Hepatocyte (in vitro differentiated cells): ENCODE measurements around the gene CDK14. TPM values are rescaled to one million over a fixed set of nuclear protein-coding genes. Genes with fewer than 3 reads are reported as not detected.

Experiments
- DNase-seq: peaks from one replicate; pipeline ENCODE4 v3.0.0-alpha.2; 2016; ENCODE audit warnings: low spot score
- H2AFZ ChIP-seq: fragments of 200-600 bp; sonication (generic); 2 replicates; pipeline ENCODE4 v1.6.0; 2016; ENCODE audit warnings: antibody characterized with exemption, mild to moderate bottlenecking
- H3K27ac ChIP-seq: fragments of 200-600 bp; sonication (generic); 2 replicates; pipeline ENCODE4 v1.5.1; 2016; ENCODE audit warnings: mild to moderate bottlenecking
- H3K27me3 ChIP-seq: fragments of 200-600 bp; sonication (generic); 2 replicates; pipeline ENCODE4 v1.6.1; 2016
- H3K36me3 ChIP-seq: fragments of 200-600 bp; sonication (generic); replicated peaks from 2 replicates; pipeline ENCODE4 v1.5.1; 2016; ENCODE audit warnings: low read depth; ENCODE audit not compliant: insufficient read depth
- H3K4me1 ChIP-seq: fragments of 200-600 bp; sonication (generic); 2 replicates; pipeline ENCODE4 v1.5.1; 2016; ENCODE audit warnings: mild to moderate bottlenecking, moderate library complexity; ENCODE audit not compliant: insufficient read depth
- H3K4me2 ChIP-seq: fragments of 200-600 bp; sonication (generic); 2 replicates; pipeline ENCODE4 v1.6.0; 2016
- H3K4me3 ChIP-seq: fragments of 200-600 bp; sonication (generic); 2 replicates; pipeline ENCODE4 v1.5.1; 2016; ENCODE audit warnings: mild to moderate bottlenecking
- H3K79me2 ChIP-seq: fragments of 200-600 bp; sonication (generic); 2 replicates; pipeline ENCODE4 v1.6.0; 2017; ENCODE audit warnings: mild to moderate bottlenecking
- H3K9me2 ChIP-seq: fragments of 200-600 bp; sonication (generic); replicated peaks from 2 replicates; pipeline ENCODE4 v1.6.0; 2017; ENCODE audit warnings: mild to moderate bottlenecking; ENCODE audit not compliant: insufficient read depth
- H3K9me3 ChIP-seq: fragments of 200-600 bp; sonication (generic); 2 replicates; pipeline ENCODE4 v1.5.1; 2016; ENCODE audit warnings: low read depth, mild to moderate bottlenecking
- H4K20me1 ChIP-seq: fragments of 200-600 bp; sonication (generic); 2 replicates; pipeline ENCODE4 v1.6.0; 2016; ENCODE audit warnings: mild to moderate bottlenecking; ENCODE audit not compliant: insufficient read depth, poor library complexity, severe bottlenecking
- CTCF ChIP-seq: fragments of 200-600 bp; sonication (generic); IDR thresholded peaks from 2 replicates; pipeline ENCODE4 v1.5.1; 2016; ENCODE audit warnings: antibody characterized with exemption, mild to moderate bottlenecking; ENCODE audit not compliant: poor library complexity
- EZH2 ChIP-seq: fragments of 200-600 bp; sonication (generic); IDR thresholded peaks from 2 replicates; pipeline ENCODE4 v1.6.1; 2016; ENCODE audit warnings: antibody characterized with exemption, mild to moderate bottlenecking, borderline replicate concordance
- EZH2phosphoT487 ChIP-seq: fragments of 200-600 bp; sonication (generic); IDR thresholded peaks from one replicate; pipeline ENCODE4 v1.6.1; 2018; ENCODE audit warnings: antibody characterized with exemption, mild to moderate bottlenecking, low read depth, moderate library complexity; ENCODE audit not compliant: unreplicated experiment, severe bottlenecking
- WGBS: methylation state at CpG from one replicate; pipeline ENCODE4 v1.1.6; 2016; ENCODE audit warnings: low lambda C conversion rate; ENCODE audit errors: missing lambda C conversion rate; 5-methylcytosine and 5-hydroxymethylcytosine counted together
- polyA plus RNA-seq: library from polyadenylated mRNA; unstranded; fragments of >200 nt; fragmentation: Nextera tagmentation; extraction: Ambion mirVana; gene quantifications from 2 replicates; pipeline ENCODE4 v1.2.1, GENCODE V29; 2016
- total RNA-seq: library from RNA; depleted of rRNA; stranded (reverse); fragments of >200 nt; gene quantifications from 2 replicates; pipeline ENCODE4 v1.2.3, GENCODE V29; 2014

CDK14 gene
- total and polyA plus RNA-seq, 2 experiments from 2014 or later, result 8.6 to 23.5 TPM

DNA sequence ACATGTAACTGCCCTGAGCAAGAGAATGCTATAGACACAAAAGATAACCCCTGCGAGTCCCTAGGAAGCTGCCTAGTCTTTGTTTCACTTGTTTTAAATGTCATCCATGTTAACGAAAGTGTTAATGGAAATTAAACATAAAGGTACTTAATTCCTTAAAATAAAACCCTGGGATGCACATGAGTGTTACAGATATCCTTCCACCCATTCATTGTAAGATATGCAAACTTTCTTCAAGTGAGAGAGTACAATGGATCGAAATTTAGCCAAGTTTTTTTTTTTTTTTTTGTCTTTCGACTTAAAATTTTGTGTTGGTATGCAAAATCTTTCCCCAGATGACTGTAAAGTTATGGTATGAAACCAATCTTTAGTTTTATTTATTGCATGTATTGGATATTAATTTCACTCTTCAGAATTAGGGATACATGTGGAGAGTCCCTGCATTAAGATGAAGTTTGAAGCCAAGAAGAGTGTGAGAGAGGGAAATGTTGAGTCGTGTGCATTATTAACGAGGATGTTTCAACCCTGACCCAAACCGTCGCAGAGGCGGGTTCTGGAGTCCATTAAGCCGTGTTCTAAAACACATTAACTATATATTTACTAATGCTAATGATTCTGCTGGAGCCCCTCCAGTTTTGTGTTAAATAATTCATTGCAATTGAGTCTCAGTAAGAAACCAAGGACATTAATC is 1.6 kb downstream of the CDK14 start:
- H2AFZ ChIP-seq, result peak overlapping the region; percentile 93
- peaks cover 53% of the 10 kb centered on the region for H3K79me2 ChIP-seq
- no peak for DNase-seq
- peak overlapping the region; percentile 87 for H3K27ac ChIP-seq
- peaks cover 7% of the 10 kb centered on the region for H4K20me1 ChIP-seq
- WGBS, result 36% methylated on average over 10 of the region's 10 CpGs
- H3K4me2 ChIP-seq, result peak overlapping the region; percentile 90
- TF ChIP-seq EZH2 (no peak), CTCF (no peak), EZH2phosphoT487 (no peak)
- H3K4me1 ChIP-seq, result no peaks in the 10 kb centered on the region
- H3K4me3 ChIP-seq, result peak overlapping the region; percentile 88
- H3K27me3 ChIP-seq, result no peaks in the 10 kb centered on the region
- H3K9me3 ChIP-seq, result no peaks in the 10 kb centered on the region
- no peaks in the 10 kb centered on the region for H3K36me3 ChIP-seq
- no peaks in the 10 kb centered on the region for H3K9me2 ChIP-seq

DNA sequence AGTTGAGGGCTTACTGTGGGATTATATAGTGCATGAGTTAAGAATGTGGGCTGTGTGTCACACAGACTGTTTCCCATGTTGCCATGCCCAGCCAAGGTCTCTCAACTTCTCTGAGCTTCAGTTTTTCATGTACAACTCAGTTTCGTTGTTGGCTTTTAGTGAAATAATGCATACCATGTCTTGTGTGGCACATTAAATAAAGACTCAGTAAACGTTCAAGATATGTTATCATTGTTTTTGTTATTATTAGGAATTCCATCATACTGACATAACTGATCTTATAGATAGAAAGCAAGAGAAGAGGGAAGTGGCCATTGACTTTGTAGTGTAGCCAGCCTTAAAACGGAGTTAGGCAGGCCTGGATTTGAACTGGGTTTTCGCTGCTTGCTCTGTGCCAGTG is 2.9 kb downstream of the CDK14 start:
- TF ChIP-seq EZH2, result no peak
- no peak for TF ChIP-seq EZH2phosphoT487
- TF ChIP-seq CTCF, result no peak
- Histone ChIP-seq H3K4me2 (no peak overlapping the region), H3K27me3 (no peaks in the 10 kb centered on the region), H3K4me1 (no peaks in the 10 kb centered on the region), H3K36me3 (no peaks in the 10 kb centered on the region), H3K4me3 (no peak overlapping the region), H4K20me1 (peaks cover 7% of the 10 kb centered on the region), H3K27ac (no peak overlapping the region), H3K9me3 (no peaks in the 10 kb centered on the region), H2AFZ (no peak overlapping the region), H3K9me2 (no peaks in the 10 kb centered on the region), H3K79me2 (peaks cover 62% of the 10 kb centered on the region)
- no peak for DNase-seq
- WGBS, result 58% methylated on average over 4 of the region's 4 CpGs

GRCh38 chr7:90599892-90600555 is 3.9 kb downstream of the CDK14 start:
- no peaks in the 10 kb centered on the region for H3K27me3 ChIP-seq
- no peak for DNase-seq
- H3K9me2 ChIP-seq, result no peaks in the 10 kb centered on the region
- H3K4me1 ChIP-seq, result no peaks in the 10 kb centered on the region
- TF ChIP-seq CTCF (no peak), EZH2 (no peak)
- H3K9me3 ChIP-seq, result no peaks in the 10 kb centered on the region
- H3K4me2 ChIP-seq, result no peak overlapping the region
- H2AFZ ChIP-seq, result no peak overlapping the region
- no peaks in the 10 kb centered on the region for H3K36me3 ChIP-seq
- 81% methylated on average over 4 of the region's 4 CpGs for WGBS
- H3K4me3 ChIP-seq, result no peak overlapping the region
- peaks cover 7% of the 10 kb centered on the region for H4K20me1 ChIP-seq
- no peak overlapping the region for H3K27ac ChIP-seq
- H3K79me2 ChIP-seq, result peaks cover 69% of the 10 kb centered on the region
